Peyer's patch (tissue), 4 donors: ENCODE measurements around the gene GFAP. TPM values are rescaled to one million over a fixed set of nuclear protein-coding genes. Genes with fewer than 3 reads are reported as not detected.

ENCODE experiments used
- DNase-seq, 3 donors: peaks; one replicate each; pipeline ENCODE4 v3.0.0-alpha.2; 2017 to 2019
- H3K27ac ChIP-seq, 4 donors: fragments of 200-600 bp; sonication (generic); one replicate each; pipeline ENCODE4 v1.5.1; 2016 to 2019
- H3K27me3 ChIP-seq, 2 donors: fragments of 200-600 bp; sonication (generic); one replicate each; pipeline ENCODE4 v1.5.1; 2019
- H3K36me3 ChIP-seq, 3 donors: fragments of 200-600 bp; sonication (generic); one replicate each; pipeline ENCODE4 v1.5.1; 2016 to 2019
- H3K4me1 ChIP-seq, 4 donors: fragments of 200-600 bp; sonication (generic); one replicate each; pipeline ENCODE4 v1.5.1; 2016 to 2019
- H3K4me3 ChIP-seq, 4 donors: fragments of 200-600 bp; sonication (generic); 1 replicate in 3 of 4; 2 replicates in 1 of 4; pipeline ENCODE4 v1.5.1; 2016 to 2019; ENCODE audit warnings: mild to moderate bottlenecking in 1 of 4
- H3K9me3 ChIP-seq, 4 donors: fragments of 200-600 bp; sonication (generic); one replicate each; pipeline ENCODE4 v1.5.1; 2016 to 2019; ENCODE audit warnings: mild to moderate bottlenecking in 1 of 4
- CTCF ChIP-seq, 6 experiments: fragments of 450-650 bp in 4 of 6; fragments of 200-600 bp in 2 of 6; sonication (generic) in 1 of 6; IDR thresholded peaks; one replicate each; pipeline ENCODE4 v1.5.1; 2017 to 2019; ENCODE audit warnings: antibody characterized with exemption in 6 of 6, mild to moderate bottlenecking in 3 of 6, moderate library complexity in 1 of 6
- POLR2A ChIP-seq, 2 donors: fragments of 450-650 bp; IDR thresholded peaks; one replicate each; pipeline ENCODE4 v1.5.1; 2017; ENCODE audit warnings: antibody characterized with exemption in 2 of 2, mild to moderate bottlenecking in 2 of 2, moderate library complexity in 2 of 2
- total RNA-seq, 4 donors: library from RNA; depleted of rRNA; stranded (reverse); fragments of >200 nt; gene quantifications; one replicate each; pipeline ENCODE4 v1.1.0, GENCODE V29; 2016

The GFAP gene
- total RNA-seq, 4 donors from 2014 or later: not detected

GRCh38 chr17:44931376-44931775, 16.1 kb upstream of the GFAP start:
- no peak overlapping the region for H3K27ac ChIP-seq
- no peaks in the 10 kb centered on the region for H3K9me3 ChIP-seq
- H3K4me3 ChIP-seq: no peak overlapping the region
- TF ChIP-seq CTCF (IDR thresholded peaks at IDR 0.05): no peak
- no peak for TF ChIP-seq POLR2A (IDR thresholded peaks at IDR 0.05)
- no peaks in the 10 kb centered on the region for H3K4me1 ChIP-seq
- no peaks in the 10 kb centered on the region for H3K36me3 ChIP-seq
- DNase-seq: peak in 1 of 3 donors; percentile 18
- no peaks in the 10 kb centered on the region for H3K27me3 ChIP-seq

DNA sequence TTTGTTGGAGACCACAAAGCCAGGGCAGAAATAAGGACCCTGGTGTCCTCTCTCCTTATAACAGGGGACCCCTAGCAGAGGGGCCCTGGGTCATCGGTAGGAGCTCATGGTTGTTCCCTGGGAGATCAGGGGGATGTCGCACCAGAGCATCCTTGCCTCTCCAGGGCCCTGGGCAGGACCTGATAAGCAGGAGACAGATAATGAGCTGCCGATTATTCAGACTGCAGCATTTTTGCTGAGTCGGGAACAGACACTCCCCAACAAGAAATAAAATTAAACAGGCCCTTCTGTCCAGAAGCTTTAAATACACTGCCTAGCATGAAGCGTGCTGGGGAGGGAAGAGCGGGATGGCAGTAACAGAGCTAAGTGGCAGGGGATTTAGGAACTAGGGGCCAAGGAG, 15.4 kb upstream of the GFAP start:
- H3K4me1 ChIP-seq: no peaks in the 10 kb centered on the region
- TF ChIP-seq CTCF (IDR thresholded peaks at IDR 0.05): no peak
- TF ChIP-seq POLR2A (IDR thresholded peaks at IDR 0.05): no peak
- H3K9me3 ChIP-seq: no peaks in the 10 kb centered on the region
- no peaks in the 10 kb centered on the region for H3K27me3 ChIP-seq
- no peak overlapping the region for H3K4me3 ChIP-seq
- H3K36me3 ChIP-seq: no peaks in the 10 kb centered on the region
- no peak overlapping the region for H3K27ac ChIP-seq
- DNase-seq: peak in 1 of 3 donors; percentile 19

GRCh38 chr17:44928950-44929720, 13.8 kb upstream of the GFAP start:
- H3K27ac ChIP-seq: no peak overlapping the region
- no peak overlapping the region for H3K4me3 ChIP-seq
- no peaks in the 10 kb centered on the region for H3K4me1 ChIP-seq
- TF ChIP-seq CTCF (IDR thresholded peaks at IDR 0.05): no peak
- TF ChIP-seq POLR2A (IDR thresholded peaks at IDR 0.05): no peak
- peak in 1 of 3 donors; percentile 19 for DNase-seq
- H3K9me3 ChIP-seq: no peaks in the 10 kb centered on the region
- H3K36me3 ChIP-seq: no peaks in the 10 kb centered on the region
- no peaks in the 10 kb centered on the region for H3K27me3 ChIP-seq

DNA sequence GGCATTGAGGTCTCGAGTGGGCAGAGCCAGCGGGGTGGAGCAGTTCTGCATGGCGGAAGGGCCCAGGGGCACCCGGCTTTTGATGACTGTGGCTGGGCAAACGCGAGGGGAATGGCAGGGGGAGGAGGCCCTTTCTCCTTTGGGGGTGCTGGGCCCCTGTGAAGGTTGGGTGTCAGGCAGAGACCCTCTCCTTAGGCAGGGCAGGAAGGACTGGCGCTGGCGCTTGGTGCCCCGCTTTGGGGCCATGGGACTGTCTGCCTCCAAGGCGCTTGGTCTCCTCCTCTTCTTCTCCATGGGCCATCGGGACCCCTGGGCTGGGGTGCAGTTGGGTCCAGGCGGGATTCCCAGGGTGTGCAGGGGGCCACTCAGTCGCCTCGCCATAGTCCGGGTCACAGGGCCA, 12.8 kb upstream of the GFAP start:
- Histone ChIP-seq H3K4me3 (no peak overlapping the region), H3K4me1 (no peaks in the 10 kb centered on the region), H3K27ac (no peak overlapping the region), H3K36me3 (no peaks in the 10 kb centered on the region), H3K27me3 (no peaks in the 10 kb centered on the region), H3K9me3 (no peaks in the 10 kb centered on the region)
- TF ChIP-seq POLR2A (IDR thresholded peaks at IDR 0.05) (no peak), CTCF (IDR thresholded peaks at IDR 0.05) (no peak)
- DNase-seq: peak in 1 of 3 donors; percentile 44

- TF ChIP-seq POLR2A (IDR thresholded peaks at IDR 0.05) (no peak), CTCF (IDR thresholded peaks at IDR 0.05) (no peak)
- Histone ChIP-seq H3K27ac (no peak overlapping the region), H3K4me1 (no peaks in the 10 kb centered on the region), H3K36me3 (no peaks in the 10 kb centered on the region), H3K4me3 (no peak overlapping the region), H3K27me3 (no peaks in the 10 kb centered on the region), H3K9me3 (no peaks in the 10 kb centered on the region)
- peak in 1 of 3 donors; percentile 34 for DNase-seq
Measured at GRCh38 chr17:44927696-44928095, 12.4 kb upstream of the GFAP start.
